K562 (cell line): ENCODE results near the gene PSMC6. TPM values are rescaled to one million over a fixed set of nuclear protein-coding genes. Genes with fewer than 3 reads are reported as not detected.

ENCODE experiments used
- ATAC-seq: fragments of 200-7000 bp; cut with Tn5 transposase; 3 replicates; pipeline ENCODE4 v1.9.1; 2020; ENCODE audit warnings: moderate library complexity
- BruUV-seq: library from RNA; stranded (reverse); fragments of 400-500 nt; replicated peaks from 2 replicates; lab custom pipeline; 2021; lab: Mats Ljungman, UMichigan
- CTCF ChIA-PET: fragments of 300-600 bp; formaldehyde crosslinking; extraction: SDS; loops from one replicate; lab custom pipeline; 2021; ENCODE audit warnings: low intra/inter-chr PET ratio; lab: Yijun Ruan, JAX
- POLR2A ChIA-PET: fragments of 300-600, 350-650 bp; sonication (Branson Sonifier 250); formaldehyde crosslinking; extraction: SDS; loops from one replicate; lab custom pipeline; 2021; ENCODE audit warnings: antibody characterized with exemption, inconsistent platforms; lab: Yijun Ruan, JAX
- DNase-seq, 4 experiments: peaks; one replicate each; pipeline versions ENCODE4 v3.0.0 to v3.0.0-alpha.2; 2011 to 2018; ENCODE audit warnings: low spot score in 3 of 4, mixed read lengths in 3 of 4; ENCODE audit errors: extremely low read depth in 1 of 4
- FAIRE-seq: peaks from 2 replicates; lab custom pipeline; 2011; peaks lifted over from hg19 to GRCh38; lab: Jason Lieb, UNC
- H2AFZ ChIP-seq: 2 replicates; pipeline ENCODE4 v1.6.0; 2011; ENCODE audit warnings: low read depth, low read length, control low read depth, inconsistent platforms
- H3K27ac ChIP-seq: fragments of 200-600 bp; 3 replicates; pipeline ENCODE4 v1.8.0; 2011; ENCODE audit warnings: low read depth, mild to moderate bottlenecking, control low read depth, inconsistent platforms, low read length, moderate library complexity, mixed read lengths; ENCODE audit errors: extremely low read depth
- H3K27me3 ChIP-seq, 2 experiments: fragments of 300-600 bp in 1 of 2; 2 replicates in 1 of 2; 3 replicates in 1 of 2; pipeline versions ENCODE4 v1.6.0 to v1.8.0; 2011; ENCODE audit warnings: inconsistent platforms in 2 of 2, low read length in 2 of 2, mild to moderate bottlenecking in 1 of 2, mixed read lengths in 1 of 2, moderate library complexity in 1 of 2; ENCODE audit not compliant: control insufficient read depth in 2 of 2, insufficient read depth in 2 of 2
- H3K36me3 ChIP-seq: fragments of 300-600 bp; 3 replicates; pipeline ENCODE4 v1.8.0; 2011; ENCODE audit warnings: mild to moderate bottlenecking, low read length, inconsistent platforms; ENCODE audit not compliant: control insufficient read depth, insufficient read depth
- H3K4me1 ChIP-seq, 2 experiments: fragments of 200-600 bp in 1 of 2; replicated peaks in 1 of 2; 2 replicates in 1 of 2; 3 replicates in 1 of 2; pipeline versions ENCODE4 v1.5.1 to v1.8.0; 2011; ENCODE audit warnings: inconsistent platforms in 2 of 2, low read length in 2 of 2, mild to moderate bottlenecking in 1 of 2, mixed read lengths in 1 of 2, moderate library complexity in 1 of 2; ENCODE audit not compliant: control insufficient read depth in 2 of 2, insufficient read depth in 2 of 2
- H3K4me2 ChIP-seq: 2 replicates; pipeline ENCODE4 v1.6.1; 2011; ENCODE audit warnings: low read length, control low read depth, inconsistent platforms, mixed read lengths; ENCODE audit not compliant: insufficient read depth
- H3K4me3 ChIP-seq: fragments of 200-600 bp; sonication (generic), shearing (Covaris generic); 2 replicates; pipeline ENCODE4 v1.5.1; 2016; ENCODE audit warnings: control low read depth, inconsistent platforms
- H3K79me2 ChIP-seq: fragments of 200-600 bp; 3 replicates; pipeline ENCODE4 v1.8.0; 2011; ENCODE audit warnings: low read length, inconsistent platforms; ENCODE audit not compliant: control insufficient read depth, insufficient read depth
- H3K9ac ChIP-seq, 2 experiments: 2 replicates each; pipeline versions ENCODE4 v1.6.0 to v1.6.1; 2011; ENCODE audit warnings: low read depth in 2 of 2, low read length in 2 of 2, control low read depth in 1 of 2, inconsistent platforms in 1 of 2, mild to moderate bottlenecking in 1 of 2, mixed read lengths in 1 of 2; ENCODE audit not compliant: insufficient read depth in 1 of 2
- H3K9me1 ChIP-seq: one replicate; pipeline ENCODE4 v1.6.0; 2011; ENCODE audit warnings: inconsistent platforms, mild to moderate bottlenecking, low read length, moderate library complexity; ENCODE audit not compliant: control insufficient read depth, insufficient read depth
- H3K9me3 ChIP-seq: replicated peaks from 2 replicates; pipeline ENCODE4 v1.5.1; 2011; ENCODE audit warnings: low read depth, low read length, inconsistent platforms; ENCODE audit not compliant: control insufficient read depth, insufficient read depth
- H4K20me1 ChIP-seq: replicated peaks from 2 replicates; pipeline ENCODE4 v1.6.1; 2011; ENCODE audit warnings: low read length, inconsistent platforms, mixed read lengths; ENCODE audit not compliant: control insufficient read depth, insufficient read depth
- ADNP ChIP-seq: fragments of 200-800 bp; sonication (Bioruptor generic); IDR thresholded peaks from 2 replicates; pipeline ENCODE4 v1.6.1; 2016; ENCODE audit warnings: missing genetic modification characterization, missing compliant biosample characterization
- ASH1L ChIP-seq: fragments of 450-650 bp; IDR thresholded peaks from 2 replicates; pipeline ENCODE4 v1.6.1; 2018; ENCODE audit warnings: borderline replicate concordance, mild to moderate bottlenecking, low read depth; ENCODE audit not compliant: partially characterized antibody
- BCL6 ChIP-seq: fragments of 250-450 bp; sonication (Bioruptor Pico); IDR thresholded peaks from 2 replicates; pipeline ENCODE4 v1.4.0; 2020
- CGGBP1 ChIP-seq: fragments of 250-450 bp; sonication (Bioruptor Pico); IDR thresholded peaks from 2 replicates; pipeline ENCODE4 v1.9.0; 2021; ENCODE audit warnings: mild to moderate bottlenecking
- CHD4 ChIP-seq: fragments of 200-600 bp; sonication (generic); IDR thresholded peaks from 3 replicates; pipeline ENCODE4 v1.6.1; 2012; ENCODE audit warnings: low read depth, mild to moderate bottlenecking, mixed read lengths, low read length, inconsistent platforms; ENCODE audit not compliant: insufficient read depth, insufficient replicate concordance, poor library complexity, severe bottlenecking
- NFXL1 ChIP-seq: fragments of 450-650 bp; formaldehyde crosslinking; IDR thresholded peaks from 2 replicates; pipeline ENCODE4 v1.4.0; 2021; ENCODE audit warnings: mild to moderate bottlenecking
- TBP ChIP-seq: optimal IDR thresholded peaks from 2 replicates; pipeline ENCODE3; 2011; ENCODE audit warnings: low read depth, low read length, improper control_type of control experiment
- ZBTB40 ChIP-seq, 2 experiments: fragments of 450-650 bp in 1 of 2; sonication (generic) in 1 of 2; formaldehyde crosslinking in 1 of 2; IDR thresholded peaks; 2 replicates each; pipeline versions ENCODE4 v1.7.1 to v1.9.0; 2016 to 2022; ENCODE audit warnings: inconsistent platforms in 1 of 2, mild to moderate bottlenecking in 1 of 2, missing genetic modification reagents in 1 of 2
- ZFPM2 ChIP-seq: fragments of 250-450 bp; sonication (Bioruptor Pico); IDR thresholded peaks from 2 replicates; pipeline ENCODE4 v1.5.1; 2022; ENCODE audit warnings: mild to moderate bottlenecking
- ZNF586 ChIP-seq: fragments of 450-650 bp; formaldehyde crosslinking; conservative IDR thresholded peaks from 2 replicates; pipeline ENCODE4 v1.4.0; 2020; ENCODE audit warnings: mild to moderate bottlenecking, moderate library complexity
- ZNF695 ChIP-seq: fragments of 450-650 bp; formaldehyde crosslinking; IDR thresholded peaks from 2 replicates; pipeline ENCODE4 v1.4.0; 2020; ENCODE audit warnings: mild to moderate bottlenecking, moderate library complexity
- WGBS: fragments of 100-300 bp; shearing (Covaris generic); methylation state at CpG from one replicate; pipeline ENCODE4 v1.1.6; 2016; ENCODE audit warnings: low coverage, mixed read lengths; ENCODE audit not compliant: insufficient coverage; ENCODE audit errors: missing lambda C conversion rate; 5-methylcytosine and 5-hydroxymethylcytosine counted together
- in situ Hi-C: fragments of 300-500 bp; cut with MboI; formaldehyde crosslinking; loops from 4 replicates; pipeline ENCODE4 v1.15.0; 2018; ENCODE audit warnings: inconsistent platforms, mixed read lengths
- intact Hi-C: fragments of 100-400 bp; cut with micrococcal nuclease; formaldehyde crosslinking; loops from 2 replicates; pipeline ENCODE4 v1.14.2; 2022
- polyA plus RNA-seq, 8 experiments: library from polyadenylated mRNA; depleted of rRNA in 4 of 8; stranded (reverse) in 5 of 8; unstranded in 3 of 8; fragments of >200 nt; fragmentation: Nextera tagmentation in 2 of 8; fragmentation: Illumina TruSeq in 1 of 8; extraction: Ambion mirVana in 2 of 8; extraction: Trizol in 1 of 8; gene quantifications; 2 replicates each; pipeline versions ENCODE4 v1.2.1 to v1.2.3, GENCODE V29; 2011 to 2014; ENCODE audit warnings: inconsistent platforms in 1 of 8, missing spikeins in 1 of 8
- total RNA-seq, 7 experiments: library from RNA; depleted of rRNA in 6 of 7; stranded (reverse); fragments of >200 nt in 6 of 7; fragmentation: Illumina TruSeq in 2 of 7; extraction: Trizol in 2 of 7; gene quantifications; 2 replicates each; pipeline versions ENCODE4 v1.2.1 to v1.2.3, GENCODE V29; 2011 to 2021; ENCODE audit warnings: low replicate concordance in 1 of 7

The PSMC6 gene
- total and polyA plus RNA-seq, 9 of the 15 experiments (the other 6 are each of a cell fraction or from before 2014, with no cell fraction given) = 91.4 to 224 (median 182) TPM

- CTCF ChIA-PET = no interaction called here
- no peak overlapping the region for H3K4me3 ChIP-seq
- H3K9me3 ChIP-seq = no peaks in the 10 kb centered on the region
- DNase-seq = no peak
- no peak for FAIRE-seq
- peaks cover 16% of the 10 kb centered on the region for H4K20me1 ChIP-seq
- H2AFZ ChIP-seq = no peak overlapping the region
- H3K79me2 ChIP-seq = peaks cover 71% of the 10 kb centered on the region
- no peak overlapping the region for H3K4me2 ChIP-seq
- 55% methylated on average over 2 of the region's 3 CpGs for WGBS
- H3K9me1 ChIP-seq = no peaks in the 10 kb centered on the region
- intact Hi-C loops (loop anchor here (5.0 kb wide), 1 partner anchor 141 kb away; the partner anchor contains the start of genes GPR137C and TXNDC16), in situ Hi-C loops (no loop called here)
- H3K36me3 ChIP-seq = 0 out of 3 replicates have a peak, but pooled peaks cover 2% of the 10 kb centered on the region
- no peak overlapping the region for H3K27ac ChIP-seq
- ATAC-seq = no peak
- peaks cover 9 to 17% of the 10 kb centered on the region in 2 experiments; a peak in 4 of 5 replicates for H3K4me1 ChIP-seq
- BruUV-seq = no TSS peak
- POLR2A ChIA-PET = no interaction called here
- no peak overlapping the region for H3K9ac ChIP-seq
- H3K27me3 ChIP-seq = no peaks in the 10 kb centered on the region
- TF ChIP-seq ASH1L (no peak), ZBTB40 (IDR thresholded peaks at IDR 0.05) (no peak), ZBTB40 (CRISPR knock-in tag; IDR thresholded peaks at IDR 0.05) (no peak), ADNP (tag) (no peak), CGGBP1 (CRISPR knock-in tag) (no peak), BCL6 (no peak), ZFPM2 (CRISPR knock-in tag) (no peak), TBP (no peak), ZNF695 (no peak), NFXL1 (CRISPR knock-in tag) (no peak), CHD4 (no peak), ZNF586 (no peak)
Observed at GRCh38 chr14:52693036-52693435, 14.0 kb upstream of the PSMC6 start.
